PC-9 (cell line): Measurements from ENCODE around the gene SLC8A2. TPM values are rescaled to one million over a fixed set of nuclear protein-coding genes. Genes with fewer than 3 reads are reported as not detected.

Experiments
- BruUV-seq: library from RNA; stranded (reverse); fragments of 400-500 nt; replicated peaks from 2 replicates; lab custom pipeline; 2021; lab: Mats Ljungman, UMichigan
- CTCF ChIA-PET: fragments of 300-600 bp; sonication (Branson Sonifier 250); formaldehyde crosslinking; loops from one replicate; lab custom pipeline; 2022; ENCODE audit warnings: antibody characterized with exemption; lab: Charles Lee
- POLR2A ChIA-PET: fragments of 300-600 bp; sonication (Branson Sonifier 250); formaldehyde crosslinking; loops from one replicate; lab custom pipeline; 2022; ENCODE audit warnings: antibody characterized with exemption; ENCODE audit not compliant: unreplicated experiment; lab: Charles Lee
- DNase-seq, 2 experiments: peaks; one replicate each; pipeline versions ENCODE4 v3.0.0 to v3.0.0-alpha.2; 2015 to 2022; ENCODE audit warnings: mixed read lengths in 1 of 2
- H2AFZ ChIP-seq: fragments of 200-600 bp; sonication (generic); 2 replicates; pipeline ENCODE4 v1.8.1; 2017; ENCODE audit warnings: antibody characterized with exemption
- H3F3A ChIP-seq: fragments of 200-600 bp; sonication (generic); 2 replicates; pipeline ENCODE4 v1.8.1; 2017; ENCODE audit warnings: antibody characterized with exemption, mild to moderate bottlenecking, low read depth; ENCODE audit not compliant: insufficient read depth
- H3K27ac ChIP-seq: fragments of 200-600 bp; sonication (generic); 2 replicates; pipeline ENCODE4 v1.6.1; 2016; ENCODE audit warnings: mixed run types
- H3K27me3 ChIP-seq: fragments of 200-600 bp; sonication (generic); 2 replicates; pipeline ENCODE4 v1.6.1; 2016; ENCODE audit warnings: low read depth, mixed run types; ENCODE audit not compliant: insufficient read depth
- H3K36me3 ChIP-seq: fragments of 200-600 bp; sonication (generic); 2 replicates; pipeline ENCODE4 v1.6.1; 2016; ENCODE audit warnings: low read depth, mixed run types
- H3K4me1 ChIP-seq: fragments of 200-600 bp; sonication (generic); replicated peaks from 2 replicates; pipeline ENCODE4 v1.6.1; 2016; ENCODE audit warnings: mixed run types; ENCODE audit not compliant: insufficient read depth
- H3K4me2 ChIP-seq: fragments of 200-600 bp; sonication (generic); 2 replicates; pipeline ENCODE4 v1.6.1; 2017; ENCODE audit warnings: mixed run types
- H3K4me3 ChIP-seq: fragments of 200-600 bp; sonication (generic); 2 replicates; pipeline ENCODE4 v1.6.1; 2016; ENCODE audit warnings: mixed run types
- H3K79me2 ChIP-seq: fragments of 200-600 bp; sonication (generic); 2 replicates; pipeline ENCODE4 v1.6.1; 2017; ENCODE audit warnings: low read depth, mixed run types
- H3K9me2 ChIP-seq: fragments of 200-600 bp; sonication (generic); 2 replicates; pipeline ENCODE4 v1.8.1; 2017; ENCODE audit warnings: mild to moderate bottlenecking; ENCODE audit not compliant: insufficient read depth
- H3K9me3 ChIP-seq: fragments of 200-600 bp; sonication (generic); 2 replicates; pipeline ENCODE4 v1.8.1; 2016; ENCODE audit warnings: low read depth; ENCODE audit not compliant: insufficient read depth
- H4K20me1 ChIP-seq: fragments of 200-600 bp; sonication (generic); 2 replicates; pipeline ENCODE4 v1.8.1; 2017; ENCODE audit not compliant: insufficient read depth
- EZH2 ChIP-seq: fragments of 200-600 bp; sonication (generic); IDR thresholded peaks from 2 replicates; pipeline ENCODE4 v1.8.0; 2017; ENCODE audit warnings: antibody characterized with exemption, low read depth
- intact Hi-C: fragments of 100-400 bp; cut with micrococcal nuclease; formaldehyde crosslinking; loops from one replicate; pipeline ENCODE4 v1.10.0; 2022; ENCODE audit not compliant: unreplicated experiment
- total RNA-seq: library from RNA; stranded (reverse); gene quantifications from 2 replicates; pipeline ENCODE4 v1.2.3, GENCODE V29; 2021
- TF ChIP-seq, protein P1 (sequence below): fragments of 200-600 bp; sonication (generic); conservative IDR thresholded peaks from 2 replicates; pipeline ENCODE4 v1.6.1; 2017; ENCODE audit warnings: mixed run types, antibody characterized with exemption, mild to moderate bottlenecking, moderate library complexity

The SLC8A2 gene
- total RNA-seq, 1 experiment from 2014 or later: not detected

DNA sequence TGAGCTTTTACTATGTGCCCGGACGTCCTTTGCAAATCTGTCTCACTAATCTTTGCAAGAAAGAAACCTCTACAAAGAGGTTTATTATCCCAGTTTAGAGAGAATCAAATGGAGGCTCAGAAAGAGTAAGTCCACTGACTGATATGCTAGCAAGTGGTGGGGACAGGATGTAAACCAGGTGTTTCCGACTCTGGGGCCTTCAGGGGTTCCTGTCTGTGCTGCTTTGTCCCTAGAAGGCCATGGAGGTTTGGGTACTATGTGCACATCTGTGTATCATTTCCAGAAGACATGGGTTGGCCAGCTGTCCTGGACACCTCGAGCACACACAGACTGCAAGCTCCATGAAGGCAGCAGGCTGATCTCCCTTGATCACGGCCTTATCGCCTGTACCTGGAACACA is 13.5 kb upstream of the SLC8A2 start:
- CTCF ChIA-PET: no interaction called here
- Histone ChIP-seq H3K9me2 (no peaks in the 10 kb centered on the region), H2AFZ (no peak overlapping the region), H3K27ac (no peak overlapping the region), H4K20me1 (no peaks in the 10 kb centered on the region), H3K27me3 (no peaks in the 10 kb centered on the region), H3K36me3 (no peaks in the 10 kb centered on the region), H3K4me2 (peak overlapping the region; percentile 82), H3K4me3 (peak overlapping the region; percentile 84; the same call in 1 of the 2 replicates), H3F3A (peaks cover 17% of the 10 kb centered on the region), H3K9me3 (no peaks in the 10 kb centered on the region), H3K4me1 (peaks cover 10% of the 10 kb centered on the region; the same call in 1 of the 2 replicates), H3K79me2 (peaks cover 7% of the 10 kb centered on the region)
- no TSS peak for BruUV-seq
- no peak for DNase-seq
- intact Hi-C loops: no loop called here
- TF ChIP-seq, protein P1, sequence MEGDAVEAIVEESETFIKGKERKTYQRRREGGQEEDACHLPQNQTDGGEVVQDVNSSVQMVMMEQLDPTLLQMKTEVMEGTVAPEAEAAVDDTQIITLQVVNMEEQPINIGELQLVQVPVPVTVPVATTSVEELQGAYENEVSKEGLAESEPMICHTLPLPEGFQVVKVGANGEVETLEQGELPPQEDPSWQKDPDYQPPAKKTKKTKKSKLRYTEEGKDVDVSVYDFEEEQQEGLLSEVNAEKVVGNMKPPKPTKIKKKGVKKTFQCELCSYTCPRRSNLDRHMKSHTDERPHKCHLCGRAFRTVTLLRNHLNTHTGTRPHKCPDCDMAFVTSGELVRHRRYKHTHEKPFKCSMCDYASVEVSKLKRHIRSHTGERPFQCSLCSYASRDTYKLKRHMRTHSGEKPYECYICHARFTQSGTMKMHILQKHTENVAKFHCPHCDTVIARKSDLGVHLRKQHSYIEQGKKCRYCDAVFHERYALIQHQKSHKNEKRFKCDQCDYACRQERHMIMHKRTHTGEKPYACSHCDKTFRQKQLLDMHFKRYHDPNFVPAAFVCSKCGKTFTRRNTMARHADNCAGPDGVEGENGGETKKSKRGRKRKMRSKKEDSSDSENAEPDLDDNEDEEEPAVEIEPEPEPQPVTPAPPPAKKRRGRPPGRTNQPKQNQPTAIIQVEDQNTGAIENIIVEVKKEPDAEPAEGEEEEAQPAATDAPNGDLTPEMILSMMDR: no peak
- no peak for TF ChIP-seq EZH2
- POLR2A ChIA-PET: no interaction called here

DNA sequence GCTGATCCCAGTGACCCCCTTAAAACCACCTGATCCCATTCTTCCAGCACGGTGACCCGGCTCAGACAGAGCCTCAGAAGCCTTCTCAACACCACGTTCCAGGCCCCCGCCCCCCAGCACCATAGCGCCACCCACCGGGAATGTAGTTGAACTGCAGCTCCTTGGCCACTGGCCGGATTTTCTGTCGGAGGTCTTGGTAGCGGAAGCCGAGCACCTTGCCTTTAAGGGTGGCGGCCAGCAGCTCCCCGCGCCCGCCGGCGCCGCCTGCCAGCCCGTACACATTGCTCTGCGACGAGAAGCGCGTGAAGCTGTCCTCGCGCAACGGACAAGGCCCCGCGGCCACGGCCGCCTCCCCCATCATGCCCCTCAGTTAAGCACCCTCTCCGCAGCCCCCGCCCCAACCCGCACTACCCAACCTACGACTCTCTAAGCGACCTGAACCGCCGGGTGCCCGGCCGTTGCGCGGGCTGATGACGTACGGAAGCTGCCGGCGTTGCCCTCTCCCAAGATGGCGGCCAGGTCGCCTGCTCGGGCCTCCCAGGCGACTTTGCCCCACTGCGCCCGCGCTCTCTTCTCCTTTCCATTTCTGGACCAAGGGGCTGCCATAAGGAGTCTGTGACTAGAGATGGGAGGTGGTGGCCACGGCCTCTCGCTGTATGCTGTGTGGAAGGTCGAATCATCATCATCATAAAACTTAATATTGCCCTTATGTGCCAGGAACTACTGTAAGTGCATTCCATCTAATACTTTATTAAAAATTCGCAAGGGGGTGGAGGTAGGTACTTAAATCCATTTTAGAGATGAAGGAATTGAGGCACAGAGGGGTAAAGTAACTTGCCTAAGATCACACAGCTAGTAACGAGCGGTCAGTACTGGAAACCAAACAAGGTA is 12.4 kb upstream of the SLC8A2 start, which contains the start of gene KPTN:
Gene KPTN (minus strand): TSS at position 420 of the 891 bp plus-strand sequence. CDS start 59 bp downstream, at position 361.
- intact Hi-C loops: loop anchor here (1.0 kb wide), 2 partner anchors 31 to 48 kb away; partner anchors contain the start of gene NAPA
- DNase-seq: peak; percentile 75 to 88
- TSS peak; percentile 23 for BruUV-seq
- TF ChIP-seq EZH2: no peak
- TF ChIP-seq, protein P1: peak; percentile 99
- Histone ChIP-seq H3K27ac (peak within 1 kb of the TSS; percentile 76), H3K9me3 (no peaks in the 10 kb centered on the region), H3K9me2 (no peaks in the 10 kb centered on the region), H3K36me3 (no peaks in the 10 kb centered on the region), H3F3A (peaks cover 17% of the 10 kb centered on the region), H3K79me2 (peaks cover 7% of the 10 kb centered on the region), H3K27me3 (no peaks in the 10 kb centered on the region), H4K20me1 (no peaks in the 10 kb centered on the region), H2AFZ (peak within 1 kb of the TSS; percentile 97), H3K4me1 (peaks cover 10% of the 10 kb centered on the region; the same call in 1 of the 2 replicates), H3K4me2 (peak within 1 kb of the TSS; percentile 82), H3K4me3 (peak within 1 kb of the TSS; percentile 84)
- ChIA-PET POLR2A (interaction anchor here (0.5 to 0.7 kb wide), 4 partner anchors 12 to 720 kb away, joined by 3 to 14 read pairs (median 4); no protein-coding TSS in a partner anchor), CTCF (interaction anchor here (0.6 to 1.6 kb wide), 6 partner anchors 16 to 418 kb away, joined by 3 to 11 read pairs (median 4); no protein-coding TSS in a partner anchor)

DNA sequence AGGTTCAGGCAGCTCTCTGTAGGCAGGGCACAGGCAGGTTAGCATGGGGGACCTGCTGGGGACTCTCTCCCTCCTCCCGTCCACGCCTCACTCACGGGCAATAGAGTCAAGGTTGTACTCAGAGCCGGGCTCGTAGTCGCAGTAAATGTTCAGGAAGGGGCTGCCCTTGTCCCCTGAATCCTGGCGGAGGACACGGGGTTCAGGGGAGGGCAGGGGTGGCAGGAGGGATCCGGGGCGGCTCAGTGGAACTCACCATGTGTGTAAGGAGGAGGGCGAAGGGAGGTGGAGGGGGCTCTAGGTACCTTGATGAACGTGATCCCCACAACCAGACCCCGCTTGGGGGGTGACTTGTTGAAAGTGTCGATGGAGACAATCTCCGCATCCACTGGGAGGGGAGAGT is 11.5 kb upstream of the SLC8A2 start:
- Histone ChIP-seq H3K27me3 (no peaks in the 10 kb centered on the region), H3K9me2 (no peaks in the 10 kb centered on the region), H3F3A (peaks cover 17% of the 10 kb centered on the region), H3K9me3 (no peaks in the 10 kb centered on the region), H4K20me1 (no peaks in the 10 kb centered on the region), H3K27ac (no peak overlapping the region), H2AFZ (peak overlapping the region; percentile 97), H3K4me1 (peaks cover 10% of the 10 kb centered on the region; the same call in 1 of the 2 replicates), H3K36me3 (no peaks in the 10 kb centered on the region), H3K4me2 (peak overlapping the region; percentile 82), H3K79me2 (peaks cover 7% of the 10 kb centered on the region), H3K4me3 (peak overlapping the region; percentile 84; the same call in 1 of the 2 replicates)
- POLR2A ChIA-PET: interaction anchor here (0.5 to 0.7 kb wide), 3 partner anchors 115 to 260 kb away, joined by 3 to 7 read pairs (median 4); no protein-coding TSS in a partner anchor
- intact Hi-C loops: loop anchor here (1.0 kb wide), 1 partner anchor 47 kb away; no protein-coding TSS in a partner anchor
- no peak for DNase-seq
- TF ChIP-seq, protein P1: no peak
- TF ChIP-seq EZH2: no peak
- CTCF ChIA-PET: interaction anchor here (0.5 to 1.6 kb wide), 5 partner anchors 47 to 232 kb away, joined by 3 to 11 read pairs (median 3); no protein-coding TSS in a partner anchor
- BruUV-seq: no TSS peak
